ENCODE measurements around the gene TH. TPM values are rescaled to one million over a fixed set of nuclear protein-coding genes. Genes with fewer than 3 reads are reported as not detected.

Gene TH
- polyA plus RNA-seq, 1 donor: 1.0 TPM

DNA sequence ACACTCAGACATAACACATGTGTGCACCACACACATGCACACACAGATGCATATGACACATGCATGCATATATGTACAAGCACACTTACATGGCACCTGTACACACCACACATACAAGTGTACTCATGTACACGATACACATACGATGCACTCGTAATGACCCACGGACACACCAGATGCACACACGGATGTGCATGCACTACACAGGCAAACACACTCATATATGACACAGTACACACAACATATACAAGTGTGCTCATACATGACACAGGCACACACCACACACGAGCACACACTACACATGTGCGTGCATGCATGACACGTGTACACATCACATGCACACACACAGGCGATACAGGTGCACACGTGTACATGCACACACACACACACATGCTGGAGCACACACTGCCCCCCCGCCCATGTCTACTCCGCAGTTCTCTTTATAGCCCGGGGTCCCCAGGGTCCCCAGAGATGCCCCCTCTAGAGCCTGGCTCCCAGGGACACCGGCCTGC is 4.8 kb upstream of the TH start:
- Histone ChIP-seq H3K4me3 (ENCODE audit: low read length) (no peak overlapping the region), H3K36me3 (ENCODE audit: control insufficient read depth, insufficient read depth, low read length) (no peaks in the 10 kb centered on the region), H3K27ac (ENCODE audit: low read length) (no peak overlapping the region), H3K9me3 (ENCODE audit: control insufficient read depth, low read depth, low read length) (no peaks in the 10 kb centered on the region), H3K4me1 (ENCODE audit: control insufficient read depth, insufficient read depth, low read length) (no peaks in the 10 kb centered on the region), H3K27me3 (ENCODE audit: control insufficient read depth, insufficient read depth, low read length) (peaks cover 3% of the 10 kb centered on the region)
- WGBS (ENCODE audit: insufficient coverage, low lambda C conversion rate): no CpG with 5 or more reads among the region's 14 CpGs
- no peak for DNase-seq

DNA sequence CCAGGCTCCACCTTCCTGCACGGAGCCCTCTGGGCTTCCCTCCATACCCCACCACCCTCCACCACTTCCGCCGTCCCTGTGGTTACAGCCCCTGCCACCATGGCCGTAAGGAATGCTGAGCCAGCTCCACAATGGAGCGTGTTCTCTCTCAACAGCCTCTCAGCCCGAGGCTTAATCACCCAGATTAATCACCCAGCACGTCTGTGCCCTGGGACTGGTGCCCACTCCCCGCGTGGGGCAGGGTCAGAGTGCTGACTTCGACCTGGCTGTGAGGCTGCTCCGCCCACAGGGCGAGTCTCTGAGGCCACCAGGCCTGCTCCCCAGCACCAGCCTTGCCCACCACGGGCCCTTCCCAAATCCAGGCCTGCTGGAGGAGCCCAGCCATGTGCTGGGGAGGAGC is 4.0 kb upstream of the TH start:
- Histone ChIP-seq H3K4me3 (ENCODE audit: low read length) (no peak overlapping the region), H3K27me3 (ENCODE audit: control insufficient read depth, insufficient read depth, low read length) (peaks cover 3% of the 10 kb centered on the region), H3K36me3 (ENCODE audit: control insufficient read depth, insufficient read depth, low read length) (no peaks in the 10 kb centered on the region), H3K4me1 (ENCODE audit: control insufficient read depth, insufficient read depth, low read length) (no peaks in the 10 kb centered on the region), H3K27ac (ENCODE audit: low read length) (no peak overlapping the region), H3K9me3 (ENCODE audit: control insufficient read depth, low read depth, low read length) (no peaks in the 10 kb centered on the region)
- DNase-seq: no peak
- no CpG with 5 or more reads among the region's 13 CpGs for WGBS (ENCODE audit: insufficient coverage, low lambda C conversion rate)

GRCh38 chr11:2174361-2174760 is 2.7 kb upstream of the TH start:
- Histone ChIP-seq H3K27me3 (ENCODE audit: control insufficient read depth, insufficient read depth, low read length) (peaks cover 3% of the 10 kb centered on the region), H3K9me3 (ENCODE audit: control insufficient read depth, low read depth, low read length) (no peaks in the 10 kb centered on the region), H3K4me3 (ENCODE audit: low read length) (no peak overlapping the region), H3K36me3 (ENCODE audit: control insufficient read depth, insufficient read depth, low read length) (no peaks in the 10 kb centered on the region), H3K4me1 (ENCODE audit: control insufficient read depth, insufficient read depth, low read length) (no peaks in the 10 kb centered on the region), H3K27ac (ENCODE audit: low read length) (no peak overlapping the region)
- DNase-seq: no peak
- WGBS (ENCODE audit: insufficient coverage, low lambda C conversion rate): no CpG with 5 or more reads among the region's 11 CpGs

GRCh38 chr11:2173761-2174160 is 2.1 kb upstream of the TH start:
- H3K9me3 ChIP-seq (ENCODE audit: control insufficient read depth, low read depth, low read length): no peaks in the 10 kb centered on the region
- no peak for DNase-seq
- WGBS (ENCODE audit: insufficient coverage, low lambda C conversion rate): no CpG with 5 or more reads among the region's 11 CpGs
- no peaks in the 10 kb centered on the region for H3K4me1 ChIP-seq (ENCODE audit: control insufficient read depth, insufficient read depth, low read length)
- no peak overlapping the region for H3K4me3 ChIP-seq (ENCODE audit: low read length)
- peaks cover 3% of the 10 kb centered on the region for H3K27me3 ChIP-seq (ENCODE audit: control insufficient read depth, insufficient read depth, low read length)
- H3K36me3 ChIP-seq (ENCODE audit: control insufficient read depth, insufficient read depth, low read length): no peaks in the 10 kb centered on the region
- no peak overlapping the region for H3K27ac ChIP-seq (ENCODE audit: low read length)

- Histone ChIP-seq H3K27ac (ENCODE audit: low read length) (no peak overlapping the region), H3K4me3 (ENCODE audit: low read length) (no peak overlapping the region), H3K4me1 (ENCODE audit: control insufficient read depth, insufficient read depth, low read length) (no peaks in the 10 kb centered on the region), H3K27me3 (ENCODE audit: control insufficient read depth, insufficient read depth, low read length) (peaks cover 3% of the 10 kb centered on the region), H3K36me3 (ENCODE audit: control insufficient read depth, insufficient read depth, low read length) (no peaks in the 10 kb centered on the region), H3K9me3 (ENCODE audit: control insufficient read depth, low read depth, low read length) (no peaks in the 10 kb centered on the region)
- DNase-seq: no peak
- WGBS (ENCODE audit: insufficient coverage, low lambda C conversion rate): no CpG with 5 or more reads among the region's 16 CpGs
These were observed 1.6 kb upstream of the TH start for GRCh38 chr11:2173150-2173693.

- Histone ChIP-seq H3K36me3 (ENCODE audit: control insufficient read depth, insufficient read depth, low read length) (no peaks in the 10 kb centered on the region), H3K4me1 (ENCODE audit: control insufficient read depth, insufficient read depth, low read length) (no peaks in the 10 kb centered on the region), H3K4me3 (ENCODE audit: low read length) (no peak overlapping the region), H3K27me3 (ENCODE audit: control insufficient read depth, insufficient read depth, low read length) (peaks cover 3% of the 10 kb centered on the region), H3K9me3 (ENCODE audit: control insufficient read depth, low read depth, low read length) (no peaks in the 10 kb centered on the region), H3K27ac (ENCODE audit: low read length) (no peak overlapping the region)
- no CpG with 5 or more reads among the region's 12 CpGs for WGBS (ENCODE audit: insufficient coverage, low lambda C conversion rate)
- DNase-seq: no peak
These were observed 1.1 kb upstream of the TH start for GRCh38 chr11:2172676-2173075.

GRCh38 chr11:2169626-2170570 is 1.7 kb downstream of the TH start:
- Histone ChIP-seq H3K27me3 (ENCODE audit: control insufficient read depth, insufficient read depth, low read length) (peaks cover 9% of the 10 kb centered on the region), H3K9me3 (ENCODE audit: control insufficient read depth, low read depth, low read length) (no peaks in the 10 kb centered on the region), H3K4me1 (ENCODE audit: control insufficient read depth, insufficient read depth, low read length) (peaks cover 3% of the 10 kb centered on the region), H3K27ac (ENCODE audit: low read length) (no peak overlapping the region), H3K36me3 (ENCODE audit: control insufficient read depth, insufficient read depth, low read length) (no peaks in the 10 kb centered on the region), H3K4me3 (ENCODE audit: low read length) (no peak overlapping the region)
- no CpG with 5 or more reads among the region's 45 CpGs for WGBS (ENCODE audit: insufficient coverage, low lambda C conversion rate)
- DNase-seq: no peak

DNA sequence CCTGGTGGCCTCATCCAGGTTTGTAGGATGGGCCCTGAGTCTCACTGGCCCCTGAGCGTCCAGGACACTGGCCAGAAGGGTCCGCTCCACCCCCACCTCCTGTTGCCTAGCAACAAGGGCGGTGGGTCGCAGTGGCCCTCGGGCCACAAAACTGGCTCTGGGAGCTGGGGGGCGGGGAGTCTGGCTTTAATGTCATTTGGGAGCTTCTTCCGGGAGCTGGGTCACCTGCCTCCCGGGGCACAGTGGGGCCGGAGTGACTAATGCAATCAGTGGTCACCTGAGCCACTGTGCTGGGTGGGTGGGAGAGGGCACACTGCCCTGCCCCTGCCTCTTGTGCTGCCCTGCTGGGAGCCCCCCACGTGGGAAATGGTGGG is 2.6 kb downstream of the TH start:
- no peak for DNase-seq
- Histone ChIP-seq H3K4me1 (ENCODE audit: control insufficient read depth, insufficient read depth, low read length) (peaks cover 3% of the 10 kb centered on the region), H3K27ac (ENCODE audit: low read length) (no peak overlapping the region), H3K36me3 (ENCODE audit: control insufficient read depth, insufficient read depth, low read length) (no peaks in the 10 kb centered on the region), H3K27me3 (ENCODE audit: control insufficient read depth, insufficient read depth, low read length) (peaks cover 9% of the 10 kb centered on the region), H3K9me3 (ENCODE audit: control insufficient read depth, low read depth, low read length) (no peaks in the 10 kb centered on the region), H3K4me3 (ENCODE audit: low read length) (no peak overlapping the region)
- WGBS (ENCODE audit: insufficient coverage, low lambda C conversion rate): no CpG with 5 or more reads among the region's 10 CpGs

DNA sequence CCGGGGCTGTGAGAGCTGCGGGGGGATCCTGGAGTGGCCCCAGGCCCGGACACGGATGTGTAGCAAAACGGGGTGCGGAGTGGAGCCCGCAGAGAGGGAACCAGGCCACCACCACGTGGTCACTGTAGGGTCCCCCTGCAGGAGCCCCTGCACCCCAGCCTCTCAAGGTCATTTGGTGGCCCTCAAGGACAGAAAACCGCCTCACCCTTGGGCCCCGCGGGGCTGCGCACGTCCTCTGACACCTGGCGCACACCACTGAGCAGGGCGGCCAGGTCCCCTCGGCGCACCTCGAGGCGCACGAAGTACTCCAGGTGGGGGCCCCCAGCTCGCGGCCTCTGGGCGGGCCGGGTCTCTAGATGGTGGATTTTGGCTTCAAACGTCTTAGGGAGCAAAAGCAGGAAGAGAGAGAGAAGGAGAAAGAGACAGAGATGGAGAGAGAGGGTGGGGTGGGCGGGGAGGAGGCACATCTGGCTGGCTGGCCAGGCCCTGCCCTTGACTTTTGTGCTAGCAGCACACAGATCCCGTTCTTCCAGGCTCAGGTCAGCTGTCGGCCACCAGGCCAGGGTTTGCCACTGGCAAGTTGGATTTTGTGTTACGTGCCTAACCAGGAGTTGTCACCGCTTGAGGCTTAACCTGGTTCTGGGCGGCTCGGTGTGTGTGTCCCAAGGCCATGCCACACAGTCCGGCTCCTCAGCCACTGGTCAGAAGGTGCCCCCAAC is 3.2 kb downstream of the TH start:
- no CpG with 5 or more reads among the region's 33 CpGs for WGBS (ENCODE audit: insufficient coverage, low lambda C conversion rate)
- H3K27ac ChIP-seq (ENCODE audit: low read length): no peak overlapping the region
- no peaks in the 10 kb centered on the region for H3K9me3 ChIP-seq (ENCODE audit: control insufficient read depth, low read depth, low read length)
- peaks cover 9% of the 10 kb centered on the region for H3K27me3 ChIP-seq (ENCODE audit: control insufficient read depth, insufficient read depth, low read length)
- H3K36me3 ChIP-seq (ENCODE audit: control insufficient read depth, insufficient read depth, low read length): no peaks in the 10 kb centered on the region
- peaks cover 3% of the 10 kb centered on the region for H3K4me1 ChIP-seq (ENCODE audit: control insufficient read depth, insufficient read depth, low read length)
- no peak overlapping the region for H3K4me3 ChIP-seq (ENCODE audit: low read length)
- no peak for DNase-seq

Data from large intestine (tissue), 3 donors.